GM12878 (cell line): Measurements from ENCODE around the gene ACTR1A. TPM values are rescaled to one million over a fixed set of nuclear protein-coding genes. Genes with fewer than 3 reads are reported as not detected.

ENCODE experiments used
- NFXL1 ChIP-seq: fragments of 450-650 bp; IDR thresholded peaks from 2 replicates; pipeline ENCODE4 v1.6.1; 2017; ENCODE audit warnings: antibody characterized with exemption, mild to moderate bottlenecking, borderline replicate concordance
- SREBF2 ChIP-seq: IDR thresholded peaks from 2 replicates; pipeline ENCODE4 v1.6.1; 2012; ENCODE audit warnings: mild to moderate bottlenecking, low read length
- polyA plus RNA-seq, 11 experiments: library from polyadenylated mRNA; depleted of rRNA in 4 of 11; unstranded in 6 of 11; stranded (reverse) in 5 of 11; fragments of >200 nt; fragmentation: Nextera tagmentation in 4 of 11; fragmentation: Illumina TruSeq in 1 of 11; extraction: Ambion mirVana in 4 of 11; extraction: Trizol in 1 of 11; gene quantifications; 1 replicate in 1 of 11; 2 replicates in 10 of 11; pipeline versions ENCODE4 v1.2.1 to v1.2.3, GENCODE V29; 2011 to 2016; ENCODE audit warnings: inconsistent platforms in 2 of 11, missing spikeins in 2 of 11, low read depth in 1 of 11
- total RNA-seq, 4 experiments: library from RNA; depleted of rRNA in 3 of 4; stranded (reverse); fragments of >200 nt in 3 of 4; fragmentation: Illumina TruSeq in 1 of 4; extraction: Trizol in 1 of 4; gene quantifications; 2 replicates each; pipeline versions ENCODE4 v1.2.1 to v1.2.3, GENCODE V29; 2013 to 2021
- TF ChIP-seq, protein P1 (sequence below): fragments of 450-650 bp; formaldehyde crosslinking; IDR thresholded peaks from 2 replicates; pipeline ENCODE4 v1.5.0; 2022; ENCODE audit warnings: mild to moderate bottlenecking, missing genetic modification characterization
- TF ChIP-seq, protein P2 (sequence below): fragments of 450-650 bp; formaldehyde crosslinking; IDR thresholded peaks from 2 replicates; pipeline ENCODE4 v1.4.0; 2020; ENCODE audit warnings: mild to moderate bottlenecking, moderate library complexity

ACTR1A gene
- total and polyA plus RNA-seq, 10 of the 15 experiments (the other 5 are each of a cell fraction or from before 2014, with no cell fraction given): 43.0 to 110 (median 78.9) TPM

DNA sequence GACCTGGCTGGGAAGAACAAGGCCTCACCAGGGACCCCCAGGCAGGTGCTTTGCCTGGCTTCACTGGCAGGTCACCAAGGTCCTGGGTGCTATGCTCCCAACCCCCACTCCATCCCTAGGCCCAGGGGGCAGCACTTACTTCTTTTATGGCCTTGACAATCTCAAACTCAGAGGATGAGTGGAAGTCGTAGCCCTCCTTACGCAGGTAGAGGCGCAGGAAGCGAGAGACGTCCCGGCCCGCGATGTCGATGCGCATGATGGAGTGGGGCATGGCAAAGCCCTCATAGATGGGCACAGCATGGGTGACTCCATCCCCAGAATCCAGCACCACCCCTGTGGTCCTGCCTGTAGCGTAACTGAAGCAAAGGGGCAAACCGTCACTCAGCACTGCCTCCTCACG is 18.5 kb downstream of the ACTR1A start (continued):
- TF ChIP-seq, protein P1, sequence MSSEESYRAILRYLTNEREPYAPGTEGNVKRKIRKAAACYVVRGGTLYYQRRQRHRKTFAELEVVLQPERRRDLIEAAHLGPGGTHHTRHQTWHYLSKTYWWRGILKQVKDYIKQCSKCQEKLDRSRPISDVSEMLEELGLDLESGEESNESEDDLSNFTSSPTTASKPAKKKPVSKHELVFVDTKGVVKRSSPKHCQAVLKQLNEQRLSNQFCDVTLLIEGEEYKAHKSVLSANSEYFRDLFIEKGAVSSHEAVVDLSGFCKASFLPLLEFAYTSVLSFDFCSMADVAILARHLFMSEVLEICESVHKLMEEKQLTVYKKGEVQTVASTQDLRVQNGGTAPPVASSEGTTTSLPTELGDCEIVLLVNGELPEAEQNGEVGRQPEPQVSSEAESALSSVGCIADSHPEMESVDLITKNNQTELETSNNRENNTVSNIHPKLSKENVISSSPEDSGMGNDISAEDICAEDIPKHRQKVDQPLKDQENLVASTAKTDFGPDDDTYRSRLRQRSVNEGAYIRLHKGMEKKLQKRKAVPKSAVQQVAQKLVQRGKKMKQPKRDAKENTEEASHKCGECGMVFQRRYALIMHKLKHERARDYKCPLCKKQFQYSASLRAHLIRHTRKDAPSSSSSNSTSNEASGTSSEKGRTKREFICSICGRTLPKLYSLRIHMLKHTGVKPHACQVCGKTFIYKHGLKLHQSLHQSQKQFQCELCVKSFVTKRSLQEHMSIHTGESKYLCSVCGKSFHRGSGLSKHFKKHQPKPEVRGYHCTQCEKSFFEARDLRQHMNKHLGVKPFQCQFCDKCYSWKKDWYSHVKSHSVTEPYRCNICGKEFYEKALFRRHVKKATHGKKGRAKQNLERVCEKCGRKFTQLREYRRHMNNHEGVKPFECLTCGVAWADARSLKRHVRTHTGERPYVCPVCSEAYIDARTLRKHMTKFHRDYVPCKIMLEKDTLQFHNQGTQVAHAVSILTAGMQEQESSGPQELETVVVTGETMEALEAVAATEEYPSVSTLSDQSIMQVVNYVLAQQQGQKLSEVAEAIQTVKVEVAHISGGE (CRISPR knock-in tag): no peak
- TF ChIP-seq NFXL1 (no peak), SREBF2 (no peak)
- TF ChIP-seq, protein P2, sequence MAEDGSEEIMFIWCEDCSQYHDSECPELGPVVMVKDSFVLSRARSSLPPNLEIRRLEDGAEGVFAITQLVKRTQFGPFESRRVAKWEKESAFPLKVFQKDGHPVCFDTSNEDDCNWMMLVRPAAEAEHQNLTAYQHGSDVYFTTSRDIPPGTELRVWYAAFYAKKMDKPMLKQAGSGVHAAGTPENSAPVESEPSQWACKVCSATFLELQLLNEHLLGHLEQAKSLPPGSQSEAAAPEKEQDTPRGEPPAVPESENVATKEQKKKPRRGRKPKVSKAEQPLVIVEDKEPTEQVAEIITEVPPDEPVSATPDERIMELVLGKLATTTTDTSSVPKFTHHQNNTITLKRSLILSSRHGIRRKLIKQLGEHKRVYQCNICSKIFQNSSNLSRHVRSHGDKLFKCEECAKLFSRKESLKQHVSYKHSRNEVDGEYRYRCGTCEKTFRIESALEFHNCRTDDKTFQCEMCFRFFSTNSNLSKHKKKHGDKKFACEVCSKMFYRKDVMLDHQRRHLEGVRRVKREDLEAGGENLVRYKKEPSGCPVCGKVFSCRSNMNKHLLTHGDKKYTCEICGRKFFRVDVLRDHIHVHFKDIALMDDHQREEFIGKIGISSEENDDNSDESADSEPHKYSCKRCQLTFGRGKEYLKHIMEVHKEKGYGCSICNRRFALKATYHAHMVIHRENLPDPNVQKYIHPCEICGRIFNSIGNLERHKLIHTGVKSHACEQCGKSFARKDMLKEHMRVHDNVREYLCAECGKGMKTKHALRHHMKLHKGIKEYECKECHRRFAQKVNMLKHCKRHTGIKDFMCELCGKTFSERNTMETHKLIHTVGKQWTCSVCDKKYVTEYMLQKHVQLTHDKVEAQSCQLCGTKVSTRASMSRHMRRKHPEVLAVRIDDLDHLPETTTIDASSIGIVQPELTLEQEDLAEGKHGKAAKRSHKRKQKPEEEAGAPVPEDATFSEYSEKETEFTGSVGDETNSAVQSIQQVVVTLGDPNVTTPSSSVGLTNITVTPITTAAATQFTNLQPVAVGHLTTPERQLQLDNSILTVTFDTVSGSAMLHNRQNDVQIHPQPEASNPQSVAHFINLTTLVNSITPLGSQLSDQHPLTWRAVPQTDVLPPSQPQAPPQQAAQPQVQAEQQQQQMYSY (CRISPR knock-in tag): no peak
- TF ChIP-seq, all 136 proteins: peak for 0
